CD4-positive, CD25-positive, alpha-beta regulatory T cell (primary cell): ENCODE data around the gene ASB9. TPM values are rescaled to one million over a fixed set of nuclear protein-coding genes. Genes with fewer than 3 reads are reported as not detected.
A peak's percentile ranks its signal among the peaks of the same experiment; 100 is the strongest.
"Not testable (repeated sequence)": the region's sequence is repeated elsewhere in the genome, so short reads cannot be mapped to it uniquely, and the experiment has no call there.

Source experiments
- ATAC-seq, 2 donors: fragments of 150-1000 bp; cut with Tn5 transposase; one replicate each; pipeline ENCODE4 v1.10.0; 2021; ENCODE audit warnings: low read depth in 2 of 2, moderate number of reproducible peaks in 2 of 2, moderate library complexity in 1 of 2
- DNase-seq, 3 donors: peaks; one replicate each; pipeline versions ENCODE4 v3.0.0 to v3.0.0-alpha.2; 2012 to 2022; ENCODE audit warnings: mixed read lengths in 1 of 3
- H3K27ac ChIP-seq: one replicate; pipeline ENCODE4 v1.7.0; 2013; ENCODE audit warnings: mild to moderate bottlenecking, low read length; ENCODE audit not compliant: insufficient read depth, poor library complexity, severe bottlenecking
- H3K27me3 ChIP-seq: one replicate; pipeline ENCODE4 v1.7.0; 2013; ENCODE audit warnings: low read length; ENCODE audit not compliant: control insufficient read depth, insufficient read depth
- H3K36me3 ChIP-seq: one replicate; pipeline ENCODE4 v1.7.0; 2013; ENCODE audit warnings: mild to moderate bottlenecking, low read length, moderate library complexity; ENCODE audit not compliant: control insufficient read depth, insufficient read depth
- H3K4me1 ChIP-seq: 2 replicates; pipeline ENCODE4 v1.7.0; 2013; ENCODE audit warnings: mild to moderate bottlenecking, low read length; ENCODE audit not compliant: insufficient read depth, control insufficient read depth, poor library complexity, severe bottlenecking
- H3K4me3 ChIP-seq: one replicate; pipeline ENCODE4 v1.7.0; 2013; ENCODE audit warnings: low read depth, mild to moderate bottlenecking, low read length, moderate library complexity
- H3K9me3 ChIP-seq, 2 experiments: 1 replicate in 1 of 2; 2 replicates in 1 of 2; pipeline ENCODE4 v1.7.0; 2013; ENCODE audit warnings: low read length in 2 of 2, mild to moderate bottlenecking in 1 of 2, moderate library complexity in 1 of 2; ENCODE audit not compliant: control insufficient read depth in 2 of 2
- H3K27ac Mint-ChIP-seq, 3 donors: one replicate each; pipeline ENCODE4 v1.8.0; 2020 to 2022; ENCODE audit warnings: mild to moderate bottlenecking in 3 of 3, mixed read lengths in 3 of 3, moderate library complexity in 2 of 3
- H3K27me3 Mint-ChIP-seq: one replicate; pipeline ENCODE4 v1.8.0; 2022; ENCODE audit warnings: mild to moderate bottlenecking, mixed read lengths
- H3K36me3 Mint-ChIP-seq: one replicate; pipeline ENCODE4 v1.8.0; 2020; ENCODE audit warnings: mixed read lengths
- H3K4me1 Mint-ChIP-seq, 4 donors: one replicate each; pipeline ENCODE4 v1.8.0; 2020 to 2022; ENCODE audit warnings: mixed read lengths in 4 of 4, mild to moderate bottlenecking in 1 of 4
- H3K4me3 Mint-ChIP-seq, 4 donors: one replicate each; pipeline ENCODE4 v1.8.0; 2020 to 2022; ENCODE audit warnings: mild to moderate bottlenecking in 4 of 4, mixed read lengths in 4 of 4, moderate library complexity in 3 of 4
- H3K9me3 Mint-ChIP-seq, 7 donors: one replicate each; pipeline ENCODE4 v1.8.0; 2020 to 2022; ENCODE audit warnings: mixed read lengths in 7 of 7, mild to moderate bottlenecking in 3 of 7, moderate library complexity in 2 of 7
- polyA plus RNA-seq, 4 donors: library from polyadenylated mRNA; unstranded; fragments of 300-500 nt; fragmentation: Illumina TruSeq; gene quantifications; one replicate each; pipeline ENCODE4 v1.2.3, GENCODE V29; 2021
- total RNA-seq: library from RNA; stranded (reverse); gene quantifications from one replicate; pipeline ENCODE4 v1.2.3, GENCODE V29; 2022

Gene ASB9
- total RNA-seq (not detected), polyA plus RNA-seq (under 1 TPM in 2 of 4 donors, not detected in 2; 0.29 to 0.32 TPM)

GRCh38 chrX:15269618-15270521 lies at the start of gene ASB9:
Gene ASB9, minus strand, starts transcription at chrX:15270083. Its CDS starts 209 bp downstream, at chrX:15269874.
- H3K4me3 ChIP-seq, result no peak within 1 kb of the TSS
- Mint-ChIP-seq H3K9me3 (peaks cover 0 to 2% (median 0%) of the 10 kb centered on the region in 7 donors), H3K27me3 (no peaks in the 10 kb centered on the region), H3K36me3 (no peaks in the 10 kb centered on the region), H3K27ac (peak within 1 kb of the TSS; percentile 52 to 91 (median 53)), H3K4me3 (peak within 1 kb of the TSS in 2 of 4 donors; percentile 49 to 75), H3K4me1 (peaks cover 0 to 7% (median 0%) of the 10 kb centered on the region in 4 donors)
- no peaks in the 10 kb centered on the region for H3K27me3 ChIP-seq
- H3K9me3 ChIP-seq, result no peaks in the 10 kb centered on the region
- no peaks in the 10 kb centered on the region for H3K36me3 ChIP-seq
- H3K4me1 ChIP-seq, result no peaks in the 10 kb centered on the region
- DNase-seq, result peak in 2 of 3 donors; percentile 8 to 29
- no peak within 1 kb of the TSS for H3K27ac ChIP-seq
- no peak for ATAC-seq

DNA sequence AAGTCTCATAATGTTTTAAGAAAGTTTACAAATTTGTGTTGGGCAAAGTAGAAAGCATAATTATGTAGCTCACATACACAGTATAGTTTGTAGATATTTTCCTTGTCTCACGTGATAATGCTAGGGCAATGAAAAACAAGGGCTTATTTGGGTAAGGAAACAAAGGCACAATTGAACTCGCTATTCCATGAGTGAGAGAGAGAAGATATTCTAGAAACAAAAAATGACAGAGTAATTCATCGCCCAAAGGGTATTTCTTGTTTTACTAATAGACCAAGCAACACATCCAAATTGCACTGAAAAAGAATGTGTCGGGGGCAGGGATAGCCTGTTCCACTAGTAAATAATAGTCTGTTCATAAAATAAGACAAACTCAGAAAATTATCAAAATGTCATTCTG lies 49.2 kb upstream of the ASB9 start:
- peaks cover 20% of the 10 kb centered on the region for H3K36me3 Mint-ChIP-seq
- Histone ChIP-seq H3K4me3 (no peak overlapping the region), H3K36me3 (peaks cover 16% of the 10 kb centered on the region), H3K27me3 (no peaks in the 10 kb centered on the region), H3K27ac (no peak overlapping the region), H3K4me1 (no peaks in the 10 kb centered on the region), H3K9me3 (no peaks in the 10 kb centered on the region)
- H3K4me3 Mint-ChIP-seq, result no peak overlapping the region
- H3K27ac Mint-ChIP-seq, result no peak overlapping the region
- DNase-seq (no peak), ATAC-seq (no peak)
- no peaks in the 10 kb centered on the region for H3K4me1 Mint-ChIP-seq
- no peaks in the 10 kb centered on the region for H3K27me3 Mint-ChIP-seq
- no peaks in the 10 kb centered on the region for H3K9me3 Mint-ChIP-seq

DNA sequence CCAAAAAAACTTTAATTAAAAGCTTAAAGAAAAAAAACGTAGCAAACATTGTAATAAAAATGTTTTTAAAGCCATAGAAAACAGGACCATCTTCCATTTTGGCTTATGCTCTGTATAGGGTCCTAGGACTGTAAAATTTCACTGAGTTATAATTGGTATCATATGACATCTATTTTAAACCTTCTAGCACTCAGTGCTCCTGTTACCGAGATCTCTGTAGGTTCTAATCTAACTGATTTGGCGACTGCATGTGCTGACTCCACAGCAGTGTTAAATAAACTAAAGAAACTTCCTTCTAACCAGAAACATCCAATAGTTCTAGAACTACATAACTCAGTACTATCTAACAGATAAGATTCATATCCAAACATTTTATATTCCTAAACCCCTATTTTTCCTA lies 45.6 kb upstream of the ASB9 start, which contains the start of gene ASB11:
Gene ASB11 (minus strand): TSS at position 132 of the 400 bp plus-strand sequence. CDS start 35 bp downstream, at position 97.
- Mint-ChIP-seq H3K36me3 (peaks cover 9% of the 10 kb centered on the region), H3K27ac (no peak within 1 kb of the TSS), H3K9me3 (no peaks in the 10 kb centered on the region), H3K4me3 (no peak within 1 kb of the TSS), H3K4me1 (no peaks in the 10 kb centered on the region), H3K27me3 (no peaks in the 10 kb centered on the region)
- H3K27ac ChIP-seq, result no peak within 1 kb of the TSS
- no peaks in the 10 kb centered on the region for H3K9me3 ChIP-seq
- H3K36me3 ChIP-seq, result peaks cover 4% of the 10 kb centered on the region
- ATAC-seq, result no peak
- H3K4me3 ChIP-seq, result no peak within 1 kb of the TSS
- no peak for DNase-seq
- no peaks in the 10 kb centered on the region for H3K4me1 ChIP-seq
- H3K27me3 ChIP-seq, result no peaks in the 10 kb centered on the region

GRCh38 chrX:15314472-15314871 lies 44.6 kb upstream of the ASB9 start:
- Histone ChIP-seq H3K4me3 (no peak overlapping the region), H3K9me3 (no peaks in the 10 kb centered on the region), H3K27me3 (no peaks in the 10 kb centered on the region), H3K27ac (no peak overlapping the region), H3K4me1 (no peaks in the 10 kb centered on the region), H3K36me3 (no peaks in the 10 kb centered on the region)
- ATAC-seq (no peak), DNase-seq (no peak)
- Mint-ChIP-seq H3K4me1 (no peaks in the 10 kb centered on the region), H3K9me3 (no peaks in the 10 kb centered on the region), H3K27me3 (no peaks in the 10 kb centered on the region), H3K27ac (no peak overlapping the region), H3K36me3 (peaks cover 5% of the 10 kb centered on the region), H3K4me3 (no peak overlapping the region)

DNA sequence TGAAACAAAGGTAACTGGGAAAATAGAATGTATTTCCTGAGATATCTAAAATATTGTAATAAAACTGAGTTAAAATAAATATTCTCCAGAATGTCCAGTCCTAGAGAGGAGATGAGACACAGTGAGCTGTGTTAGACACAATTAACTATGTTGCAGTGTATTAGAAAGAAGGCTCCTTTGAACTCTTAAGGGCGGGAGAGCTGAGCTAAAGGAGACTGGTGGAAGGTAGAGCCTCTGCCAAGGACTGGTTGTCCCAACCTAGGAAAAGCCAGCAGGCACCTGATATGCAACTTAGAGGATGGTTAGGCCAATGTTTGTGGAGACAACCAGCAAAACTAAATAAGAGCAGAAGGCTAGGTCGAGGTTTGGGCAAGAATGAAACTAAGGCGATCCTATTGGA lies 41.2 kb upstream of the ASB9 start:
- H3K4me1 ChIP-seq, result no peaks in the 10 kb centered on the region
- Mint-ChIP-seq H3K9me3 (no peaks in the 10 kb centered on the region), H3K36me3 (no peaks in the 10 kb centered on the region), H3K4me1 (no peaks in the 10 kb centered on the region), H3K4me3 (no peak overlapping the region), H3K27ac (no peak overlapping the region), H3K27me3 (peaks cover 4% of the 10 kb centered on the region)
- ATAC-seq, result no peak
- H3K36me3 ChIP-seq, result no peaks in the 10 kb centered on the region
- H3K27me3 ChIP-seq, result no peaks in the 10 kb centered on the region
- H3K9me3 ChIP-seq, result no peaks in the 10 kb centered on the region
- H3K4me3 ChIP-seq, result no peak overlapping the region
- no peak overlapping the region for H3K27ac ChIP-seq
- no peak for DNase-seq

- ATAC-seq (no peak), DNase-seq (no peak)
- Histone ChIP-seq H3K4me1 (no peaks in the 10 kb centered on the region), H3K36me3 (no peaks in the 10 kb centered on the region), H3K27ac (no peak overlapping the region), H3K9me3 (no peaks in the 10 kb centered on the region), H3K4me3 (no peak overlapping the region), H3K27me3 (no peaks in the 10 kb centered on the region)
- Mint-ChIP-seq H3K27ac (no peak overlapping the region), H3K4me3 (no peak overlapping the region), H3K4me1 (no peaks in the 10 kb centered on the region), H3K36me3 (no peaks in the 10 kb centered on the region), H3K9me3 (no peaks in the 10 kb centered on the region), H3K27me3 (peaks cover 10% of the 10 kb centered on the region)
Observed at GRCh38 chrX:15310117-15310516, 40.2 kb upstream of the ASB9 start.

GRCh38 chrX:15305899-15306298 lies 36.0 kb upstream of the ASB9 start:
- H3K4me1 ChIP-seq, ATAC-seq, H3K36me3 Mint-ChIP-seq: not testable (repeated sequence)

DNA sequence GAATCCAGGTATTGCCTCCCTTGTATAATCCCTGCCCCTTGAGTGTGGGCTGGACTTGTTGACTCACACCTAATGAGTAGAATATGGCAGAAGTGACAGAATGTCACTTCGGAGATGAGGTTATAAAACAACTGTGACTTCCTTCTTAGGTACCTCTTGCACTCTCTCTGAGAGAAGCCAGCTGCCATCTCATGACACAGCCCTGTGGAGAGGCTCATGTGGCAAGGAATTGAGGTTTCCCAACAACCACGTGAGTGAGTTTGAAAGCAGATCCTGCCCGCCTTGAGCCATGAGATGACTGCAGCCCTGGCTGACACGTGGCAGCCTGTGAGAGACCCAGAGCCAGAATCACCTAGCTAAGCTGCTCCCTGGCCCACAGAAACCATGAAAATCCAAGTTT lies 32.0 kb upstream of the ASB9 start:
- ATAC-seq, result no peak

More at GRCh38 chrX:15305899-15306298, 36.0 kb upstream of the ASB9 start:
- not testable (repeated sequence) for H3K4me3 ChIP-seq, H3K4me1 Mint-ChIP-seq, H3K27ac Mint-ChIP-seq, H3K9me3 ChIP-seq, H3K9me3 Mint-ChIP-seq, H3K36me3 ChIP-seq, H3K27me3 ChIP-seq, DNase-seq, H3K27me3 Mint-ChIP-seq, H3K4me3 Mint-ChIP-seq, H3K27ac ChIP-seq

More for the DNA sequence above, 32.0 kb upstream of the ASB9 start:
- H3K4me1 Mint-ChIP-seq, result no peaks in the 10 kb centered on the region
- Histone ChIP-seq H3K27ac (no peak overlapping the region), H3K9me3 (no peaks in the 10 kb centered on the region), H3K4me3 (no peak overlapping the region), H3K27me3 (no peaks in the 10 kb centered on the region), H3K36me3 (no peaks in the 10 kb centered on the region), H3K4me1 (no peaks in the 10 kb centered on the region)
- no peak for DNase-seq
- H3K4me3 Mint-ChIP-seq, result no peak overlapping the region
- H3K9me3 Mint-ChIP-seq, result no peaks in the 10 kb centered on the region
- H3K27ac Mint-ChIP-seq, result no peak overlapping the region
- no peaks in the 10 kb centered on the region for H3K36me3 Mint-ChIP-seq
- H3K27me3 Mint-ChIP-seq, result peaks cover 10% of the 10 kb centered on the region
